HG02763 (cell line): ENCODE results near the gene BDH1.

Source experiments
- ATAC-seq: cut with Tn5 transposase; IDR thresholded peaks from one replicate; pipeline ENCODE4 v1.9.1; 2021; ENCODE audit warnings: mild to moderate bottlenecking, moderate library complexity; ENCODE audit not compliant: unreplicated experiment

The BDH1 gene

DNA sequence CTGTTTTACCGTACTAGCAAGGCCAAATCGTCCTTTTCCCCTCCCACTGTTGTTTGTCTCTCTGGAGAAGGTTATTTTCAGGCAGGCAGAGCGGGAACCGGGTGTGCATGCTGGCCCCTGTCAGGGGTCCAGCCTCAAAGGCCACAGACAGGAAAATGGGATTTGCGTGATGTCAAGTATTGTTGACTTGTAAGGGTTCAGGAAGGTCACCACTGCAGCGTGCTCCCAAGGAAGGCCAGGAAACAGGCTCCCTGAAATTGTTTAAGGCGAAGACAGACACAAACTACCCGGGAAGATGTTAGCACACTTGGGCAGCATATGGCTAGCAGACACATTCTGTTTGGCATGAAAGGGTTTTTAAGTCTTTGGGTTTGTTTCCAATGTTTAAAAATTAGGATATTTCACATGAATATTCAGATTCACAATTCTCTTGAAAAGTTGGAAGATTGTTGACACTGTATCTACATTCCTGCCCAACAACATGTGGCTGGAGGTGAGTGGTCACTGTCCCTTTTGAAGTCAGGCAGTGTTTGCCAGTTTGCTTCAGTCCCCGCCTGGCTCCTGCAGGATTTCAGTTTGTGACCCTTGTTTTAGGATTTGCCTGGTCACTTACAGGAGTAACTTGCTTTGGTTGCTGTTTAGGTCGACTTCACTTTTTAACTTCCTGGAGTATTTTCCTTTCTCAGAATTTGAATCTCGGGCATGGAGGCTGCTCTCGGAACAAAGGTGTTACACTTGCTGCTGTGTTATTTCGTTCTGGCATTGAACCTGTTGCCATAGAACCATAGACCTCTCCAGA is 90.4 kb downstream of the BDH1 start:
- ATAC-seq, result no peak

DNA sequence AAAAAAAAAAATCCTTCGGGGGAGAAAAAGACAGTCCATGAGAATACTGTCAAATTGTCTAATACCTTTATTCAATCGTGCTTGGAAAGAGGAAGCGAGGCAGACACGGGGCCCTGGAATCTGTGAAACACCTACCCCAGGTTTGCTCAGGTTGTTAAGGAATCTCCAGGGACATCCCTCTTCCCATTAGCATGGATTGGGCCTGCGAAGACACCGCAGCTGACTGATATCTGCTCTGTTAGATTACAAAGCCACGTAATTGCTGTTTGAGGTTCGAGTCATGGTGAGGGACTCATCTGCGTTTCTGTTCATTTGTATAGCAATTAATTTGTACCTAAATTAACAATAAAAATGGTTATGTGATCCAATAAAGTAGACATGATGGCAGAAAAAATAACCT is 91.0 kb downstream of the BDH1 start:
- no peak for ATAC-seq

DNA sequence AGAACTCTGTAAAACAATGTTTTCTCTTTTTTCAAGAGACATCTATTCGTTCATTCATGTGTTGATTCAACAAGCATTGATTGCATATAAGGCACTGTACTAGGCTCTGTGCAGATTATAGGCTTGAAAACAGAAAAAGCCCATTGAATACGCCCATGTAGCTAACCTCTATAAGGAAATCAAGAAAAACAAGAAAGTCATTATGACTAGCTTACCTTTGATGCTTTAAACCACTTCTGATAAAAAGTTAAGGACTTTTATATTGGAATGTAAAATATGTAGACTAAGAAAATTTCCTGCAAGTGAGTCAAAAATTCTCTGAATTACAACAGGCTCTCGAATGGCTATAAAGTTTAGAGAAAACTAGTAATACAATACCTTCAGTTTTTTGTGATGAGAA is 92.5 kb downstream of the BDH1 start:
- no peak for ATAC-seq

DNA sequence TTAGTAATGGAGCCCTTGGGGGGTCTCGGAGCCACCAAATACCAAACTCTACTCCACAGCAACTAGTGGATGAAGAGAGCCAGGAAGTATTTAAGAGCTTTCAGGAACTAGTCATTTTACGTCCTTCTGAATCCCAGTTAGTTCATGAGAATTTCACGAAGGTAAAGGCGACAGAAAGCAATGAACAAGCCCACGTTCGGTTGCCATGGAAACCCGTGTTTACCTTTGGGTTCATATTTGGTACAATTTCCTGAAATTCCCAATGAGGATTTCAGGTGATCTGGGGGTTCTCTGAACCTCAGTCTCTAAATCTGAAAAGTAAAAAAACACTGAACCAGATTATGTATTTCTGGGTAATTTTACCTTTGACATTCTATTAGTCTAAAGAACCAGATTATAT is 93.0 kb downstream of the BDH1 start:
- ATAC-seq, result no peak

DNA sequence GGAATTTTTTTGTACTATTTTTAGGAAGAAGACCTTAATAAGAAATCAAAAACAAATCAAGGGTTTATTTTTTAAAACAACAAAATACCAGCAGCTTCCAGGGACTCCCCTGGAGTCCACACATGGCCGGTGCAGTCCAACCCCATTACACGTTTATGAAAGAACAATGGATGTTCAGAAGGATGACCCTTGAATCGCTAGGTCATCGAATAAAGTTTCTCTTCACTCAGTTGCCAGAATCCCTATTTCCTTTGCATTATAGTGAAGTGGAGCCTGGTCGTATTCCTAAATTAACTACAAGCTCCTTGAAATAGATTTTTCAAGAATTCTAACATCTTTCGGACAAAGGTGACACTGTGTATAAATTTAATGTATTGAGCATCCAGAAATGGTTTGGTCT is 95.1 kb downstream of the BDH1 start:
- no peak for ATAC-seq

DNA sequence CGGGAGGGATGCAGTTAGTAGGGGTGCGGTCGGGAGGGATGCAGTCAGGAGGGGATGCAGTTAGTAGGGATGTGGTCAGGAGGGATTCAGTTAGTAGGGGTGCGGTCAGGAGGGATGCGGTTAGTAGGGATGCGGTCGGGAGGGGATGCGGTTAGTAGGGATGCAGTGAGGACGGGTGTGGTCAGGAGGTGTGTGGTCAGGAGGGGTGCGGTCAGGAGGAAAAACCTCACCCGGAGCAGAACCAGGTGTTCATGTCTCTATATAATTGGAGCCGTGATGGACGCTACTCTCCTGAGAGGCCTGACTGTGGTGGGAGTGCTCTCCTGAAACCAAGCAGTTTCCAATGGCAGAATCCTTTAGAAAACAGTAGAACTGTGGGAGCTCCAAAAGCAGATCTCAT is 95.8 kb downstream of the BDH1 start:
- no peak for ATAC-seq
